GM12892 (cell line): ENCODE measurements around the gene MAP1LC3B2.

Experiments used
- POLR2A ChIP-seq: IDR thresholded peaks from 2 replicates; pipeline ENCODE4 v1.6.1; 2011; ENCODE audit warnings: low read depth, low read length, control low read depth
- TAF1 ChIP-seq: IDR thresholded peaks from 2 replicates; pipeline ENCODE4 v1.6.1; 2011; ENCODE audit warnings: low read depth, mild to moderate bottlenecking, control low read depth, low read length, borderline replicate concordance

DNA sequence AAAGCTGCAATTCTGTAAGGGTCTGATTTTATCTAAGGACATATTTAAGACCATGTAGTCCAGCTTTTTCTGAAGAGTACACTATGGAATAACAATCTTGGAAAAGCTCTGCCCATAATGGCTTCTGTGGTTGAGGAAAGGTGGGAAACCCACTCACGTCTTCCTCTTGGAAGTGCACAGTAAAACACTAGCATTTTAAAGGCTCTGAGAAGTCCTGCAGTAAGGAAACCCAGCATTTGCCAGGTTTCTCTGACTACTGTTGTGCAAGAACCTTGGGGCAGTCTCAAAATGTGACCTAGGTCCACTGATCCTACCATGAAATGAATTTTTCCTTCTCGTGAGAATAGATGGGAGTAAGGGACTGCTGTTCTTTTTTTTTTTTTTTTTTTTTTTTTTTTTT, 11.9 kb downstream of the MAP1LC3B2 start:
- TF ChIP-seq POLR2A (no peak), TAF1 (no peak)
